Breast epithelium (tissue), 4 donors: ENCODE results near the gene BIRC6. TPM values are rescaled to one million over a fixed set of nuclear protein-coding genes. Genes with fewer than 3 reads are reported as not detected.

Experiments
- DNase-seq, 2 donors: peaks; one replicate each; pipeline ENCODE4 v3.0.0-alpha.2; 2019; ENCODE audit warnings: low spot score in 2 of 2
- H3K27ac ChIP-seq, 2 donors: fragments of 200-600 bp; sonication (generic) in 1 of 2; one replicate each; pipeline ENCODE4 v1.5.1; 2016 to 2019; ENCODE audit warnings: mild to moderate bottlenecking in 1 of 2
- H3K27me3 ChIP-seq, 2 donors: fragments of 200-600 bp; sonication (generic) in 1 of 2; one replicate each; pipeline versions ENCODE4 v1.5.1 to v1.6.0; 2017 to 2019; ENCODE audit warnings: control low read depth in 1 of 2, mild to moderate bottlenecking in 1 of 2
- H3K36me3 ChIP-seq: fragments of 200-600 bp; one replicate; pipeline ENCODE4 v1.5.1; 2019
- H3K4me1 ChIP-seq, 2 donors: fragments of 200-600 bp; sonication (generic); one replicate each; pipeline ENCODE4 v1.5.1; 2016 to 2019; ENCODE audit warnings: control low read depth in 1 of 2
- H3K4me3 ChIP-seq, 3 donors: fragments of 200-600 bp; sonication (generic); 1 replicate in 2 of 3; 2 replicates in 1 of 3; pipeline ENCODE4 v1.5.1; 2016 to 2019; ENCODE audit warnings: mild to moderate bottlenecking in 3 of 3, moderate library complexity in 2 of 3
- H3K9me3 ChIP-seq, 2 donors: fragments of 200-600 bp; sonication (generic) in 1 of 2; one replicate each; pipeline ENCODE4 v1.5.1; 2016 to 2019; ENCODE audit warnings: control low read depth in 1 of 2
- CTCF ChIP-seq, 3 donors: fragments of 450-650 bp; IDR thresholded peaks; one replicate each; pipeline ENCODE4 v1.5.1; 2016 to 2017; ENCODE audit warnings: antibody characterized with exemption in 3 of 3, mild to moderate bottlenecking in 3 of 3, moderate library complexity in 3 of 3
- POLR2A ChIP-seq: fragments of 450-650 bp; IDR thresholded peaks from one replicate; pipeline ENCODE4 v1.6.1; 2016; ENCODE audit warnings: antibody characterized with exemption, mild to moderate bottlenecking, moderate library complexity
- POLR2AphosphoS5 ChIP-seq, 3 donors: sonication (generic); formaldehyde crosslinking; IDR thresholded peaks; one replicate each; pipeline ENCODE4 v1.6.1; 2017; ENCODE audit warnings: antibody characterized with exemption in 3 of 3
- intact Hi-C: fragments of 100-400 bp; cut with DNase I; formaldehyde crosslinking; loops from one replicate; pipeline ENCODE4 v1.15.1; 2023; ENCODE audit warnings: low total_unique reads
- total RNA-seq, 3 donors: library from RNA; depleted of rRNA; stranded (reverse); fragments of >200 nt; gene quantifications; one replicate each; pipeline ENCODE4 v1.1.0, GENCODE V29; 2016

Gene BIRC6
- total RNA-seq, 3 donors from 2014 or later, result 132 to 245 (median 152) TPM

- no peak for TF ChIP-seq POLR2A
- TF ChIP-seq CTCF (IDR thresholded peaks at IDR 0.05), result no peak
- TF ChIP-seq POLR2AphosphoS5 (IDR thresholded peaks at IDR 0.05), result no peak
- H3K36me3 ChIP-seq, result peaks cover 4% of the 10 kb centered on the region
- no peak overlapping the region for H3K4me3 ChIP-seq
- no peak overlapping the region for H3K27ac ChIP-seq
- no peak for DNase-seq
- no peaks in the 10 kb centered on the region for H3K27me3 ChIP-seq
- intact Hi-C loops, result no loop called here
- H3K4me1 ChIP-seq, result no peaks in the 10 kb centered on the region
- H3K9me3 ChIP-seq, result no peaks in the 10 kb centered on the region
Observed at GRCh38 chr2:32463110-32463509, 106.3 kb downstream of the BIRC6 start.

DNA sequence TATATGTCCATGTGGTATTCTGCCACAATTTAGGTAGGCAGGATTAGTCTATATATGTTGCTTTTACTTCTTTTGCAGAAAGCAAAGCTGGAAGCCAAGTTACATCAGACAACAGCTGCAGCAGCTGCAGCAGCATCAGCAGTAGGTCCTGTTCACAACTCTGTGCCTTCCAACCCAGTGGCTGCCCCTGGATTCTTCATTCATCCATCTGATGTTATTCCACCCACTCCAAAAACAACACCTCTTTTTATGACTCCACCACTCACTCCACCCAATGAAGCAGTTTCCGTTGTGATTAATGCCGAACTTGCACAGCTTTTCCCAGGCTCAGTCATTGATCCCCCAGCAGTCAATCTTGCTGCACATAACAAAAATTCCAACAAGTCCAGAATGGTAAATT lies 107.6 kb downstream of the BIRC6 start:
- peaks cover 4% of the 10 kb centered on the region for H3K36me3 ChIP-seq
- H3K27ac ChIP-seq, result no peak overlapping the region
- H3K4me1 ChIP-seq, result no peaks in the 10 kb centered on the region
- no peak overlapping the region for H3K4me3 ChIP-seq
- intact Hi-C loops, result no loop called here
- no peaks in the 10 kb centered on the region for H3K27me3 ChIP-seq
- TF ChIP-seq POLR2A (no peak), POLR2AphosphoS5 (IDR thresholded peaks at IDR 0.05) (no peak), CTCF (IDR thresholded peaks at IDR 0.05) (no peak)
- no peak for DNase-seq
- H3K9me3 ChIP-seq, result no peaks in the 10 kb centered on the region

GRCh38 chr2:32472605-32473004 lies 115.8 kb downstream of the BIRC6 start:
- H3K36me3 ChIP-seq, result peaks cover 5% of the 10 kb centered on the region
- intact Hi-C loops, result no loop called here

GRCh38 chr2:32474381-32474780 lies 117.6 kb downstream of the BIRC6 start:
- no peak for DNase-seq
- H3K4me3 ChIP-seq, result no peak overlapping the region
- H3K36me3 ChIP-seq, result peaks cover 5% of the 10 kb centered on the region
- H3K27ac ChIP-seq, result no peak overlapping the region
- no peaks in the 10 kb centered on the region for H3K27me3 ChIP-seq
- no peak for TF ChIP-seq POLR2AphosphoS5 (IDR thresholded peaks at IDR 0.05)
- no peak for TF ChIP-seq CTCF (IDR thresholded peaks at IDR 0.05)
- no peak for TF ChIP-seq POLR2A
- intact Hi-C loops, result no loop called here
- H3K4me1 ChIP-seq, result no peaks in the 10 kb centered on the region
- H3K9me3 ChIP-seq, result no peaks in the 10 kb centered on the region

More at GRCh38 chr2:32472605-32473004, 115.8 kb downstream of the BIRC6 start:
- H3K4me3 ChIP-seq, result no peak overlapping the region
- TF ChIP-seq CTCF (IDR thresholded peaks at IDR 0.05), result no peak
- TF ChIP-seq POLR2AphosphoS5 (IDR thresholded peaks at IDR 0.05), result no peak
- no peak for TF ChIP-seq POLR2A
- no peaks in the 10 kb centered on the region for H3K4me1 ChIP-seq
- H3K27ac ChIP-seq, result no peak overlapping the region
- no peaks in the 10 kb centered on the region for H3K27me3 ChIP-seq
- no peak for DNase-seq
- H3K9me3 ChIP-seq, result no peaks in the 10 kb centered on the region

- H3K27ac ChIP-seq, result no peak overlapping the region
- H3K27me3 ChIP-seq, result no peaks in the 10 kb centered on the region
- no peak for DNase-seq
- intact Hi-C loops, result no loop called here
- H3K36me3 ChIP-seq, result peaks cover 8% of the 10 kb centered on the region
- no peak overlapping the region for H3K4me3 ChIP-seq
- no peaks in the 10 kb centered on the region for H3K4me1 ChIP-seq
- no peaks in the 10 kb centered on the region for H3K9me3 ChIP-seq
- TF ChIP-seq POLR2A, result no peak
- no peak for TF ChIP-seq POLR2AphosphoS5 (IDR thresholded peaks at IDR 0.05)
- TF ChIP-seq CTCF (IDR thresholded peaks at IDR 0.05), result no peak
Observed at GRCh38 chr2:32478889-32479620, 122.2 kb downstream of the BIRC6 start.
